SK-N-SH treated with all-trans-retinoic acid at 6 μM for 48 hours (cell line): Measurements from ENCODE around the gene TMEM30A.

Source experiments
- ARNTL ChIP-seq: fragments of 450-650 bp; formaldehyde crosslinking; IDR thresholded peaks from 2 replicates; pipeline ENCODE4 v1.5.0; 2020; ENCODE audit warnings: low read depth, mild to moderate bottlenecking, moderate library complexity, borderline replicate concordance
- BACH2 ChIP-seq: fragments of 250-450 bp; sonication (Bioruptor Pico); IDR thresholded peaks from 2 replicates; pipeline ENCODE4 v1.9.0; 2021; ENCODE audit warnings: mild to moderate bottlenecking, borderline replicate concordance
- CSDC2 ChIP-seq: fragments of 250-450 bp; sonication (Bioruptor Pico); IDR thresholded peaks from 2 replicates; pipeline ENCODE4 v1.5.0; 2020; ENCODE audit warnings: mild to moderate bottlenecking, moderate library complexity
- RARB ChIP-seq: fragments of 250-450 bp; sonication (Bioruptor Pico); IDR thresholded peaks from 2 replicates; pipeline ENCODE4 v1.8.0; 2021; ENCODE audit warnings: mild to moderate bottlenecking, moderate library complexity
- SNAI2 ChIP-seq: fragments of 250-450 bp; sonication (Bioruptor Pico); IDR thresholded peaks from 2 replicates; pipeline ENCODE4 v1.5.0; 2020; ENCODE audit warnings: mild to moderate bottlenecking, moderate library complexity
- TCF4 ChIP-seq: fragments of 250-450 bp; sonication (Bioruptor Pico); IDR thresholded peaks from 2 replicates; pipeline ENCODE4 v1.8.0; 2021; ENCODE audit warnings: mild to moderate bottlenecking, moderate library complexity, borderline replicate concordance
- ZFP3 ChIP-seq: fragments of 250-450 bp; sonication (Bioruptor Pico); IDR thresholded peaks from 2 replicates; pipeline ENCODE4 v1.5.0; 2020; ENCODE audit warnings: mild to moderate bottlenecking, moderate library complexity
- ZFP30 ChIP-seq: fragments of 450-650 bp; formaldehyde crosslinking; IDR thresholded peaks from 2 replicates; pipeline ENCODE4 v1.5.0; 2022; ENCODE audit warnings: mild to moderate bottlenecking, moderate library complexity
- ZNF565 ChIP-seq: fragments of 450-650 bp; formaldehyde crosslinking; conservative IDR thresholded peaks from 2 replicates; pipeline ENCODE4 v1.5.0; 2020; ENCODE audit warnings: low read depth, mild to moderate bottlenecking, moderate library complexity
- ZNF8 ChIP-seq: fragments of 450-650 bp; formaldehyde crosslinking; IDR thresholded peaks from 2 replicates; pipeline ENCODE4 v1.5.0; 2020; ENCODE audit warnings: mild to moderate bottlenecking, moderate library complexity
- TF ChIP-seq, protein P1 (sequence below): fragments of 250-450 bp; sonication (Bioruptor Pico); IDR thresholded peaks from 2 replicates; pipeline ENCODE4 v1.8.0; 2021; ENCODE audit warnings: low read depth, mild to moderate bottlenecking, moderate library complexity, borderline replicate concordance
- TF ChIP-seq, protein P2 (sequence below): fragments of 250-450 bp; sonication (Bioruptor Pico); IDR thresholded peaks from 2 replicates; pipeline ENCODE4 v1.8.0; 2020; ENCODE audit warnings: mild to moderate bottlenecking, moderate library complexity, borderline replicate concordance
- TF ChIP-seq, protein P3 (sequence below): fragments of 250-450 bp; sonication (Bioruptor Pico); IDR thresholded peaks from 2 replicates; pipeline ENCODE4 v1.5.1; 2020; ENCODE audit warnings: low read depth, mild to moderate bottlenecking, moderate library complexity
- TF ChIP-seq, protein P4 (sequence below): fragments of 250-450 bp; sonication (Bioruptor Pico); IDR thresholded peaks from 2 replicates; pipeline ENCODE4 v1.5.1; 2021; ENCODE audit warnings: mild to moderate bottlenecking, moderate library complexity

DNA sequence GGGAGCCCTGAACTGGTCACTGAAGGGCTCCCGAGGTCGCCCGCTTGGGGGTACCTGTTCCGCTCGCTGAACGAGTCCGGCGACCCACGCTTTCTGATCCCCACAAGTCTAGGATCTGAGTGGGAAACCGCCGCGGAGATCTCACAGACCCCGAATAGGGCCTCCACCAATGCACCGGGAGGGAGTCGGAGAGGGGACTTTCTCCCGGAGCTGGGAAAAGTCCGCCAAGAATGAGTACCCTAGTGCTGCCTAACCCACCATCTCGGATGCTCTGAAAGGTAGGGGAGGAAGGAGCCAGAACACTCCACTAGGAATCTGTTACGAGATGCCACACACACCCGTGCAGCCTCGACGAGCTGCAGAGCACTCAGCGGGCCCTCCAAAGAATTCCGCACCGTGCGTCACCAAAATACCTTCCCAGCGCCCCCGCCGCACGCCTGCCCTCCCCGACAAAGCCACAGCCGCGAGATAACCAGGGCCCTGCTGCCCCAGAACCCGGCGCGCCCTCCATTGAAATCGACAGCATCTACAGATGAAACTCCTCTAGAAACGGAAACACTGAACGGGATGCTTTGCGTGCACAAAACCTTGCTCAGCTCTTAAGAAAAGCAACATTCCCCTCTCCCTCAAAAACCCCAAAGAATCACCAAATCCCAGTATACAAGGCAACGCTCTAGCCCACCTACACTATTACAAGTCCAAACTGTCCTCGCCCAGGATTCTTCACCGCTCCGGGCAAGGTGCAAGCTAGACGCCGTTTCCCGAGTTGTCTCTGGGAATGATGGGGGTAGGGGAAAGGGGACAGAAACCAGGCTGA is 79.4 kb downstream of the TMEM30A start:
- TF ChIP-seq, protein P1, sequence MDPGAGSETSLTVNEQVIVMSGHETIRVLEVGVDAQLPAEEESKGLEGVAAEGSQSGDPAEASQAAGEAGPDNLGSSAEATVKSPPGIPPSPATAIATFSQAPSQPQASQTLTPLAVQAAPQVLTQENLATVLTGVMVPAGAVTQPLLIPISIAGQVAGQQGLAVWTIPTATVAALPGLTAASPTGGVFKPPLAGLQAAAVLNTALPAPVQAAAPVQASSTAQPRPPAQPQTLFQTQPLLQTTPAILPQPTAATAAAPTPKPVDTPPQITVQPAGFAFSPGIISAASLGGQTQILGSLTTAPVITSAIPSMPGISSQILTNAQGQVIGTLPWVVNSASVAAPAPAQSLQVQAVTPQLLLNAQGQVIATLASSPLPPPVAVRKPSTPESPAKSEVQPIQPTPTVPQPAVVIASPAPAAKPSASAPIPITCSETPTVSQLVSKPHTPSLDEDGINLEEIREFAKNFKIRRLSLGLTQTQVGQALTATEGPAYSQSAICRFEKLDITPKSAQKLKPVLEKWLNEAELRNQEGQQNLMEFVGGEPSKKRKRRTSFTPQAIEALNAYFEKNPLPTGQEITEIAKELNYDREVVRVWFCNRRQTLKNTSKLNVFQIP (CRISPR knock-in tag), result no peak
- TF ChIP-seq RARB (CRISPR knock-in tag) (no peak), SNAI2 (CRISPR knock-in tag) (no peak), CSDC2 (no peak), ZNF8 (no peak), ZFP30 (CRISPR knock-in tag) (no peak), ZFP3 (no peak), ARNTL (CRISPR knock-in tag) (no peak), TCF4 (CRISPR knock-in tag) (no peak), BACH2 (CRISPR knock-in tag) (no peak), ZNF565 (CRISPR knock-in tag) (no peak)
- TF ChIP-seq, protein P2, sequence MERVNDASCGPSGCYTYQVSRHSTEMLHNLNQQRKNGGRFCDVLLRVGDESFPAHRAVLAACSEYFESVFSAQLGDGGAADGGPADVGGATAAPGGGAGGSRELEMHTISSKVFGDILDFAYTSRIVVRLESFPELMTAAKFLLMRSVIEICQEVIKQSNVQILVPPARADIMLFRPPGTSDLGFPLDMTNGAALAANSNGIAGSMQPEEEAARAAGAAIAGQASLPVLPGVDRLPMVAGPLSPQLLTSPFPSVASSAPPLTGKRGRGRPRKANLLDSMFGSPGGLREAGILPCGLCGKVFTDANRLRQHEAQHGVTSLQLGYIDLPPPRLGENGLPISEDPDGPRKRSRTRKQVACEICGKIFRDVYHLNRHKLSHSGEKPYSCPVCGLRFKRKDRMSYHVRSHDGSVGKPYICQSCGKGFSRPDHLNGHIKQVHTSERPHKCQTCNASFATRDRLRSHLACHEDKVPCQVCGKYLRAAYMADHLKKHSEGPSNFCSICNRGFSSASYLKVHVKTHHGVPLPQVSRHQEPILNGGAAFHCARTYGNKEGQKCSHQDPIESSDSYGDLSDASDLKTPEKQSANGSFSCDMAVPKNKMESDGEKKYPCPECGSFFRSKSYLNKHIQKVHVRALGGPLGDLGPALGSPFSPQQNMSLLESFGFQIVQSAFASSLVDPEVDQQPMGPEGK (CRISPR knock-in tag), result no peak
- TF ChIP-seq, protein P3, sequence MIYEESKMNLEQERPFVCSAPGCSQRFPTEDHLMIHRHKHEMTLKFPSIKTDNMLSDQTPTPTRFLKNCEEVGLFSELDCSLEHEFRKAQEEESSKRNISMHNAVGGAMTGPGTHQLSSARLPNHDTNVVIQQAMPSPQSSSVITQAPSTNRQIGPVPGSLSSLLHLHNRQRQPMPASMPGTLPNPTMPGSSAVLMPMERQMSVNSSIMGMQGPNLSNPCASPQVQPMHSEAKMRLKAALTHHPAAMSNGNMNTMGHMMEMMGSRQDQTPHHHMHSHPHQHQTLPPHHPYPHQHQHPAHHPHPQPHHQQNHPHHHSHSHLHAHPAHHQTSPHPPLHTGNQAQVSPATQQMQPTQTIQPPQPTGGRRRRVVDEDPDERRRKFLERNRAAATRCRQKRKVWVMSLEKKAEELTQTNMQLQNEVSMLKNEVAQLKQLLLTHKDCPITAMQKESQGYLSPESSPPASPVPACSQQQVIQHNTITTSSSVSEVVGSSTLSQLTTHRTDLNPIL (CRISPR knock-in tag), result no peak
- TF ChIP-seq, protein P4, sequence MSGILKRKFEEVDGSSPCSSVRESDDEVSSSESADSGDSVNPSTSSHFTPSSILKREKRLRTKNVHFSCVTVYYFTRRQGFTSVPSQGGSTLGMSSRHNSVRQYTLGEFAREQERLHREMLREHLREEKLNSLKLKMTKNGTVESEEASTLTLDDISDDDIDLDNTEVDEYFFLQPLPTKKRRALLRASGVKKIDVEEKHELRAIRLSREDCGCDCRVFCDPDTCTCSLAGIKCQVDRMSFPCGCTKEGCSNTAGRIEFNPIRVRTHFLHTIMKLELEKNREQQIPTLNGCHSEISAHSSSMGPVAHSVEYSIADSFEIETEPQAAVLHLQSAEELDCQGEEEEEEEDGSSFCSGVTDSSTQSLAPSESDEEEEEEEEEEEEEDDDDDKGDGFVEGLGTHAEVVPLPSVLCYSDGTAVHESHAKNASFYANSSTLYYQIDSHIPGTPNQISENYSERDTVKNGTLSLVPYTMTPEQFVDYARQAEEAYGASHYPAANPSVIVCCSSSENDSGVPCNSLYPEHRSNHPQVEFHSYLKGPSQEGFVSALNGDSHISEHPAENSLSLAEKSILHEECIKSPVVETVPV (CRISPR knock-in tag), result no peak
